Endothelial cell (in vitro differentiated cells): Measurements from ENCODE around the gene WBP1. TPM values are rescaled to one million over a fixed set of nuclear protein-coding genes. Genes with fewer than 3 reads are reported as not detected.

ENCODE experiments used
- DNase-seq: peaks from one replicate; pipeline ENCODE4 v3.0.0; 2021; ENCODE audit warnings: low spot score
- H3K27ac Mint-ChIP-seq: one replicate; pipeline ENCODE4 v1.8.0; 2021; ENCODE audit warnings: mixed read lengths, inconsistent platforms; ENCODE audit not compliant: unreplicated experiment
- H3K27me3 Mint-ChIP-seq: one replicate; pipeline ENCODE4 v1.8.0; 2021; ENCODE audit warnings: mild to moderate bottlenecking, moderate library complexity, mixed read lengths, inconsistent platforms; ENCODE audit not compliant: unreplicated experiment
- H3K36me3 Mint-ChIP-seq: one replicate; pipeline ENCODE4 v1.8.0; 2021; ENCODE audit warnings: mild to moderate bottlenecking, low read depth, mixed read lengths, inconsistent platforms; ENCODE audit not compliant: unreplicated experiment
- H3K4me1 Mint-ChIP-seq: one replicate; pipeline ENCODE4 v1.8.0; 2021; ENCODE audit warnings: mild to moderate bottlenecking, mixed read lengths, inconsistent platforms; ENCODE audit not compliant: unreplicated experiment
- H3K4me3 Mint-ChIP-seq: one replicate; pipeline ENCODE4 v1.8.0; 2021; ENCODE audit warnings: mild to moderate bottlenecking, mixed read lengths, inconsistent platforms; ENCODE audit not compliant: unreplicated experiment
- H3K9me3 Mint-ChIP-seq: one replicate; pipeline ENCODE4 v1.8.0; 2021; ENCODE audit warnings: mixed read lengths, inconsistent platforms; ENCODE audit not compliant: unreplicated experiment
- CTCF ChIP-seq: fragments of 200-600 bp; sonication (generic); IDR thresholded peaks from one replicate; pipeline ENCODE4 v1.5.0; 2021; ENCODE audit warnings: antibody characterized with exemption; ENCODE audit not compliant: unreplicated experiment
- total RNA-seq: library from RNA; stranded (reverse); fragmentation: NEBNext Ultra II Directional; extraction: Animal tissue kit (Norgen Biotek cat#: 25700); gene quantifications from one replicate; pipeline ENCODE4 v1.2.1, GENCODE V29; 2021; ENCODE audit not compliant: unreplicated experiment

Gene WBP1
- total RNA-seq, 1 donor from 2014 or later = 76.8 TPM

GRCh38 chr2:74424139-74424992, 33.9 kb upstream of the WBP1 start:
- Mint-ChIP-seq H3K4me3 (peak overlapping the region; percentile 59), H3K27me3 (peaks cover 14% of the 10 kb centered on the region), H3K36me3 (peaks cover 43% of the 10 kb centered on the region), H3K9me3 (no peaks in the 10 kb centered on the region), H3K27ac (peak overlapping the region; percentile 39), H3K4me1 (peaks cover 13% of the 10 kb centered on the region)
- TF ChIP-seq CTCF = no peak
- no peak for DNase-seq

DNA sequence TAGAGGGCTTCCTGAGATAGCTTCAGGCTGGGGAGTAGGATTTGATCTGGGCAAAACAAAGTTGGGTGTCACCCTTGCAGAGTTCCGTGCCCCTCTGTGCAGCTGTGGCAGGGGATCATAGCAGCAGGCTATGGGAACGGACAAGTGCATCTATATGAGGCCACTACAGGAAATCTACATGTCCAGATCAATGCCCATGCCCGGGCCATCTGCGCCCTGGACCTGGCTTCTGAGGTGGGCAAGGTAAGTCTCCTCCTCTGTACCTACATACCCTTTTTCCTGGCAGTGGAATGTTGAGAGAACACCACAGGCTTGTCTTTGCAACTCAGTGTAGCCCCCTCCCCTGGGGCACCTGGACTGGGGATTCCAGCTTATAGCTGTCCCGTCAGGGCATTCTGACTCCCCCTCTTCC, 33.2 kb upstream of the WBP1 start:
- H3K27me3 Mint-ChIP-seq = peaks cover 14% of the 10 kb centered on the region
- H3K9me3 Mint-ChIP-seq = no peaks in the 10 kb centered on the region
- H3K36me3 Mint-ChIP-seq = peaks cover 47% of the 10 kb centered on the region
- no peak for DNase-seq
- peak overlapping the region; percentile 39 for H3K27ac Mint-ChIP-seq
- H3K4me1 Mint-ChIP-seq = peaks cover 13% of the 10 kb centered on the region
- peak overlapping the region; percentile 59 for H3K4me3 Mint-ChIP-seq
- no peak for TF ChIP-seq CTCF

- Mint-ChIP-seq H3K4me1 (peaks cover 13% of the 10 kb centered on the region), H3K27me3 (peaks cover 14% of the 10 kb centered on the region), H3K4me3 (peak overlapping the region; percentile 78), H3K9me3 (no peaks in the 10 kb centered on the region), H3K27ac (peak overlapping the region; percentile 68), H3K36me3 (peaks cover 51% of the 10 kb centered on the region)
- no peak for DNase-seq
- no peak for TF ChIP-seq CTCF
Measured at GRCh38 chr2:74425523-74425922, 32.7 kb upstream of the WBP1 start.

- H3K9me3 Mint-ChIP-seq = no peaks in the 10 kb centered on the region
- peaks cover 10% of the 10 kb centered on the region for H3K4me1 Mint-ChIP-seq
- H3K27me3 Mint-ChIP-seq = peaks cover 17% of the 10 kb centered on the region
- no peak overlapping the region for H3K27ac Mint-ChIP-seq
- no peak for DNase-seq
- peaks cover 51% of the 10 kb centered on the region for H3K36me3 Mint-ChIP-seq
- TF ChIP-seq CTCF = no peak
- H3K4me3 Mint-ChIP-seq = peak overlapping the region; percentile 51
Measured at GRCh38 chr2:74426181-74426758, 32.0 kb upstream of the WBP1 start.

DNA sequence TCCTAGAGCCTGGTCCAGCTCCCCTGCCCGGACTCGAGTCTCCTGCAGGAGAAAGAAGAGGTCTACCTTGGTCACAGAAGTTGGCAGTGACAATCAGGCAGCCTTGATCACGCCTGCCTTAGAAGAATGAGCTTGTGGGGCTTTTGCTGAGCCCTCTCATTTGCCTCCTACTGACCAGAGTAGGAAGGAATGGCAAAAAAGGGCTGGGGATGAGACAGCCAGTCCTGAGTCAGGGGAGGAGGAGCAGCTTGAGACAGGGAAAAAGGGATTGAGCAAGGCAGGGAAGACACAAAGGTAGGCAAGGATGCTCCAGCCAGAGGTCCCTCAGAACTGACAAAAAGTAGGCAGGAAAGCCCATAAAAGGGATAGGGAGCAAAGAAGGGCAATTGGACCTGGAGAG, 30.7 kb upstream of the WBP1 start:
- Mint-ChIP-seq H3K36me3 (peaks cover 61% of the 10 kb centered on the region), H3K9me3 (no peaks in the 10 kb centered on the region), H3K4me1 (peaks cover 16% of the 10 kb centered on the region), H3K27ac (no peak overlapping the region), H3K27me3 (peaks cover 14% of the 10 kb centered on the region), H3K4me3 (peak overlapping the region; percentile 78)
- no peak for DNase-seq
- no peak for TF ChIP-seq CTCF
